Islet precursor cell (in vitro differentiated cells): ENCODE results near the gene TMCC3.

Source experiments
- DNase-seq: peaks from one replicate; pipeline ENCODE4 v3.0.0-alpha.2; 2018

TMCC3 gene

GRCh38 chr12:94673496-94673895, 23.1 kb upstream of the TMCC3 start:
- peak; percentile 5 for DNase-seq

DNA sequence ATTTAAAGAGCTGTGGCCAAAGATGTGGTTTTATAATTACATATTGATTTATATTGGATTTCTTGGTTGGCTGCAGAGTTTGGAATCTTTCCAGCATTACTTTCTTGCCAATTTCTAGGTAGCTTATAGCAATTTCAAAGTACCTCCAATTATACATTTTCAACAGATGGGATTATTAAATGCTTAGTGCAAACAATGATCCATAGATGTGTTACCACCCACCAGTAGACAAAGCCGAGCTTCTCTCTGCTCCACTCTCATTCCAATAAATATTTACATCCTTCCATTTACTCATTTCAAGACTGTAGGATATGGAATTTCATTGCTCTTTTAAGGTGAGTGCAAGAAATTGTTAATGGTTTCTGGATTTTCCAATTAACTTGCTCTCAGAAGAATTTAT, 21.6 kb upstream of the TMCC3 start:
- no peak for DNase-seq

DNA sequence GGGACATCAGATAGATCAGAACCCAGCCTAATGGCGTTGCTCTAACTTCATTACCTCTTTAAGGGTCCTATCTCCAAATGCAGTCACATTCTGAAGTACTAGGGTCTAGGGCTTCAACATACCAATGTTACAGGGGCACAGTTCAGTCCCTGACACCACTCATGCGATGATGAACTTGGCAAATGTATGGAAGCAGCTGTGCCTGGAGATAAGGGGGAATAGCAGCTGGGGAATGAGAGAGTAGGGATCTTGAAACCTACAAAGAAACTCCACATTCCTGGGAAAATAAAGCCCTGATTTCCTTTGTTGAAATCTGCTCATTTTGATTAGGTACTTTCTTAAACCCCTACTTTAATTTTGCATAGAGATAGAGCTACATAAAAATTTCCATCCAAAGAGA, 20.5 kb upstream of the TMCC3 start:
- DNase-seq, result no peak

- DNase-seq, result no peak
Observed at GRCh38 chr12:94670075-94670474, 19.7 kb upstream of the TMCC3 start.

DNA sequence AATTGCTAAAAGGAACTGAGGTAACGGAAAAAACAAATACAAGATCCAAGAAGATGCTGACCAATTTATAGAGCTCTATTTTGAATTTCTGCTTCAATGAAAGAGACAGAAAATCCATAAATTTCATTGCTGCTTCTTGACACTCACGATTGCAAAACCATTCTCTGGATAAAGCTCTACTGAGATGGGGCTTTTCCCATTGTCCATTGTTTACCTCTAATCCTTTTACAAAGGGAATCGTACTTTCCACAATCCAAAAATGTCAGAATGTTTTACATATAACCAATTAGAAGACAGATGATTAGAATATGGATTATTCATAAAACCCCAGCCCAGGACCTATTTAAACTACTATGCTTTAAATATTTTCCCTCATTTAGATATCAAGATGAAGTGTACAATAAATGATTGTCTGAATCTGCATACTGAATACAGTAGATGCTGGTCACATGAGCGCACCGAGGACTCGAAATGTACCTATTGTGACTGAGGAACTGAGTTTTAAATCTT, 16.7 kb upstream of the TMCC3 start:
- no peak for DNase-seq

DNA sequence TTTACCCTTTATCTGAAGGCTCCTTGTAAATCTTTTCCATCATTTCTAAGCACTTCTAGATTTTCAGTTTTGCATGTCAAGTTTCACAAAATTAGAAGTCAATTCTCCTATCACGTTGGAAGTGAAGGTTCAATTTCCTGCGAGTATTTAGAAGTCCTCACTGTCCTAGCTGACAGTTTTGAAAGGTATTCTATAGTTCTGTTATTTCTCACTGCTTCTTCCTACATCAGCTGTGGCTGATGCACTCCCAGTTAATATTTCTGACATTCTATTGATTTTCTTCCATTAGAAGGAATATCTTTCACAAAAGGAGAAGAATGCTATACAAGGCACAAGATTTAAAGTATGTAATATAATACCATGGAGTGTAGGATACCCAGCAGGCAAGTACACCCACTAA, 15.8 kb upstream of the TMCC3 start:
- no peak for DNase-seq

- DNase-seq, result no peak
Observed at GRCh38 chr12:94663702-94664101, 13.3 kb upstream of the TMCC3 start.

GRCh38 chr12:94663071-94663470, 12.7 kb upstream of the TMCC3 start:
- DNase-seq, result no peak

GRCh38 chr12:94660436-94660835, 10.1 kb upstream of the TMCC3 start:
- DNase-seq, result no peak

DNA sequence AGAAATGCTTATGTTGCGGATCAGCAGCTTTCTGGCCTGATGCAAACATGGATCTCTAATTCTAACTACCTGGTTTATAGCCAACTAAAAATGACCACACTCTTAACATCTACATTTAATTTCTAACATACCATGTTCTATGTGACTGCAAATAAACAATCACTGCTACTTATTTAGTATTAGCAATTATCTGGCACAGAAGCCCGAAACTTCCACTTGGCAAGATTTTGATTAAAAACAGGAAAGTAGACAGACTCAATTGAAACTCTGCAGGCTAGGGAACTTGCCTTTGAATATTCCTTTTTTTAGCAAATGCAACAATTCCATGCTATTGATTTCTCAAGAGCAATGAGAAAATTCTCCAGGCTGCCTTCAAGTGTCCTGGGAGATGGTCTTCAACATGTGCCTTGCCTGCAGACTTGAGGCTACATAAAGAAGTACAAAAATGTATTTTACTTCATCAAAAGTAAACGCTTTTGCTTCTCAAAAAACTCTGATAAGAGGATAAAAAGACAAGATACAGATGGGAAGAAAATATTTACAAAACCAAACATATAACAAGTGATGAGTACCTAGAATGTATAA, 9.1 kb upstream of the TMCC3 start:
- no peak for DNase-seq

GRCh38 chr12:94658931-94659330, 8.6 kb upstream of the TMCC3 start:
- no peak for DNase-seq

GRCh38 chr12:94656556-94656955, 6.2 kb upstream of the TMCC3 start:
- DNase-seq, result no peak

- DNase-seq, result peak; percentile 82
Observed at GRCh38 chr12:94649349-94650142, 811 bp downstream of the TMCC3 start.

DNA sequence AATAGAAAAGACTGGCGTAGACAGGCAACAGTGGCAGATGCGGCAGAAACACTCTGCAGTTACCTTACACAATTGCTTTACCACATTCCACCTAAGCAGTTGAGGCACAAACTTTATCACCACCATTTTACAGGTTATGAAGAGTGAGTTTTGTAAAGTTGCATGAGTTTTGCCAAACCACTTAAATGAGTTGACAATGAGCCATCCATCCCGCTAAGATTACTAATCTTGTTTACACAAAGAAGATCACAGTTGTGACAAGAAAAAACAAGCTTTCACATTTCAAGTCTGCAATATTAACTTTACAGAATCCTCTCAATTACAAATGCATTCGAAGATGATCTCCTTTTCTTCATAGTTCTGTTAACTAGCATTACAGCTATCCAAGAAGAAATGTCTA, 1.8 kb downstream of the TMCC3 start:
- no peak for DNase-seq

DNA sequence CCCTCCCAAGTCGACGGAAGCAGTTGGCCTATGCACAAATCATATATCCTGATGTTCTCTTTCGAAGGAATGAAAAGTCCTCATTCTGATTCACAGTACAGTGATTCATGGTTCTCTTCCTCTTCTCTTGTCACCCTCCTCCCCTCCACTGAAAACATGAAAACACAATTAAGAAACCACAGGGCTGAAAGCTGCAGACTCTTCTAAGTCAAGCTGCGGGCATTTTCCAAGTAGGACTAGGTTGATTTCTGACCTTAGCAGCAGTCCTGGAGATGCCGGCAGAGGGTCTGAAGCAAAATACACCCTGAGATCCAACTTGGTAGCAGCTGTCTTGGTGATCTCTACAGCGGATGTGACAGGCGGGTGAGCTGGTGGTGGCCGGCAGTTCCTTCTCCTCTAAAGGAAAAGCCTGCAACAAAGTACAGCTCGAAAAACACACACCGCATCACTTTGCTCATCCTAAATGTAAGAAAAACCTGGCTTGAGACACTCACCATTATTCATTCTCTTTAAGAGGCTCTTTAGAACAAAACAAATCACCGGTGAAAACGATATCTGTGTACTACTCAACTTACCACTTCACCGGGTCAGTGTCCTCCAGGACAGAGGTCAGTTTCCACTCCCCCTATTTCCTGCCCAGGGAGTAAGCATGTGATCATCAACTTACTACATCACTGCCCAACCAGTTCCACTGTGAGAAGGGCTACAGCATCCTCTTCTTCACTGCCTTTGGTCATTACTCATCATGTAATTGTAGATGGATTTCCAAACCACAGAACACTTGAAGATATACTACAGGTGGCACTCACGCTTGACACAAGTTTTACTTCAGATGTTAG, 6.0 kb downstream of the TMCC3 start:
- peak; percentile 62 for DNase-seq

DNA sequence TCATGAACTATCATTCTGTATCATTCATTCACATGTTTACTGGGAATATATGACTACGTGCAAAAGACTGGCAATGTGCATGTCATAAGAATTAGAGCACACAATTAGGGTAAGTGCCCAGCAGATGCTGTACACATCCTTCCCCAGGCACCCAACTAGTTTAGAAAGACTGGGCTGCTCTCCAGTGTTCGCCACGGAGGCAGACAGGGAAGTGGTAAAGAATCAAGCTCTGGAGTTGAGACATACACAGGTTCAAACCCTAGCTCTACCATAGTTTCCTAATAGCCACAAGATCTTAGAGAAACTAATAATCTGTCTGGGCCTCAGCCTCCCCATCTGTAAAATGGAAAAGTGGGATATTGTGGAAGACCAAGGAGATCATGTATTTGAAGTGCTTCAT, 6.8 kb downstream of the TMCC3 start:
- DNase-seq, result no peak

GRCh38 chr12:94641283-94641682, 9.1 kb downstream of the TMCC3 start:
- no peak for DNase-seq

GRCh38 chr12:94640134-94640928, 10.0 kb downstream of the TMCC3 start:
- no peak for DNase-seq

DNA sequence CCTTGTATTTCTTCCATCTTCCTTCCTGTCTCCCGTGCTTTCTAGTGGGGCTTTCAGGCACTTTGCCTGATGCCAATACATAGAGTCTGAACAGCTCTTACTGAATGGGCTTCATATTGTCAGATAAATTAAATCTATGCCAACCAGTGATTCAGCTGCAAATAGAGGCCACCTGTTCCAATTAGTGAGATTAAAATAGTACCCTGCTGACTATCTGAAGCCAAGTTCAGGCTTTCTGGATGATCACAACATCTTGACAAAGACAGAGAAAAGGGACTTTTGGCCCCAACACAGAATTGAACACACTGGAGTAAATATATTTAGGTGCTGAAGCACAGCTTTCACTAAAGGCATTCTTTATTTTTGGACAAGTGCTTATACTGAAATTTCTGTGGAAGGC, 11.8 kb downstream of the TMCC3 start:
- DNase-seq, result no peak

DNA sequence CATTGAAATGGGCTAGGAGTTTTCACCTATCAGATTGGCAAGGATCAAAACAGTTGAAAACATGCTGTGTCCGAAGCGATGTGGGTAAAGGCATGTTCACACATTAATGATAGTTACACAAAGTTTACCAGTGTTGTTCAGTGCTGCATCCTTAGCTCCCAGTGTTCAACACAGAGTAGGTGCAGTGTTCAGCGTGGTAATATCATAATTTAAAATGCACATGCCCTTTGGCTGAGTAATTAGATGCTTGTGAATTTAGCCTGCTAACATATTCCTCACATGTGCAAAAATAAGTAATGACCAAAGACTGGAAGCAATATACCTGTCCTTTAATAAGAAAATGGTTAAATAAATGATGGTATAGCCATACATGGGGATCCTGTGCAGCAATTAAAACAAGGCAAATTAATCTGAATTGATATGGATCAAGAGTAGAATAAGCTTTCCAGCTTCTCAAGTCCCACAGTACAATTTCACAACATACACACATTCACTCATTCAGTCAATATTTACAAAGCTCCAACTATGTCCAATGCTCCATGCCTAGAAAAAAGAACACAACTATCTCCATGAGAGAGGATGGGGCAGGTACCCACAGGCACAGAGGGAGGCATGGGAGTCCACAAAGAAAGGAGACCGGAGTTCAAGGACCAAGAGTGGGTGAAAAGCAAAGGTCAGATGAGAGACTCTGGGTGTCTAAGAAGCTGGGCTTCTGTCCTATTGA, 12.8 kb downstream of the TMCC3 start:
- DNase-seq, result no peak

DNA sequence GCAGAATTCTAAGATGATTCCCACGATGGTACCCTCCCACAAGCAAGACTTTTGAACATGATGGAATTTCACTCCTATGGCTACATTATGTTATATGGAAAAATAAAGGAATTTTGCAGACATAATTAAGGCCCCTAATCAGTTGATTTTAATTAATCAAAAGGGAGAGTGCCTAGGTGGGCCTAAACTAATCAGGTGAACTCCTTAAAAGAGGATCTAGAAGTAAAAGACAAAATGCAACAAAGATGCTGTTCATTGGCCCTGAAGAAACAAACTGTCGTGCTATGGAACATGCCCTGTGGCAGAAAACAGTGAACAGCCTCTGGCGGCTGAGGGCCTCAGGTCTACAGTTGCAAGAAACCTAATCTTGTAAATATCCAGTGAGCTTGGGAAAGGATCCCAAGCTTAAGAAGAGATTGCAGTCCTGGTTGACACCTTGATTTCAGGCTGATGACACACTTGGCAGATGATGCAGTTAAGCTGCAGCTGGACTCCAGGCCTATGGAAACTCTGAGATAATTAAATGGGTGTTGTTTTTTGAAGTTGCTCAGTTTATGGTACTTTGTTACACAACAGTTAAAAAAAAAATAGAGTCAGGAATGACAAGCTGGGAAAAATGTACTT, 13.8 kb downstream of the TMCC3 start:
- no peak for DNase-seq

DNA sequence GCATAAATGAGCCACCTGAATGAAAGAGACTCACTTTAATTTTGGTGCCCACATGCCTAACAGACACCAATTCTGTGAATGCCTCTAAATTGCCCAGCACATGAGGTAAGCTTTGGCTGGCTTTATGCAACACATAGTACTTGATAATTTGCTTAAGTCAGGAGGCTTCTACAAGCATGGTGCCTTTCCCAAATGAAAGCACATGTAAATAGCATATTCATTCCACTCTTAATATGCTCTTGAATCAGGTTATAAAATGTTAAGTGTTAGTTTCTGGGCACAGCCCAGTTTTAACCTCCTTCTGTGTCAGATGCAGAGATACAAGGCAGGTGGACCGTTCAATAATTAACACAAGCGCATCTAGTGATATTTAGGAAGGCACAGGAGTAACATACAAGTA, 15.6 kb downstream of the TMCC3 start:
- DNase-seq, result no peak
